AG09319 (cell line): ENCODE measurements around the gene TSPAN18.
A peak's percentile ranks its signal among the peaks of the same experiment; 100 is the strongest.

Experiments
- DNase-seq: peaks from one replicate; pipeline ENCODE4 v3.0.0-alpha.2; 2010; ENCODE audit warnings: low read depth; ENCODE audit errors: extremely low read depth
- TF ChIP-seq, protein P1 (sequence below): IDR thresholded peaks from 2 replicates; pipeline ENCODE4 v1.5.1; 2011; ENCODE audit warnings: low read depth, mild to moderate bottlenecking, inconsistent platforms, low read length, moderate library complexity

The TSPAN18 gene

GRCh38 chr11:44784851-44785250 is 58.1 kb downstream of the TSPAN18 start:
- TF ChIP-seq, protein P1, sequence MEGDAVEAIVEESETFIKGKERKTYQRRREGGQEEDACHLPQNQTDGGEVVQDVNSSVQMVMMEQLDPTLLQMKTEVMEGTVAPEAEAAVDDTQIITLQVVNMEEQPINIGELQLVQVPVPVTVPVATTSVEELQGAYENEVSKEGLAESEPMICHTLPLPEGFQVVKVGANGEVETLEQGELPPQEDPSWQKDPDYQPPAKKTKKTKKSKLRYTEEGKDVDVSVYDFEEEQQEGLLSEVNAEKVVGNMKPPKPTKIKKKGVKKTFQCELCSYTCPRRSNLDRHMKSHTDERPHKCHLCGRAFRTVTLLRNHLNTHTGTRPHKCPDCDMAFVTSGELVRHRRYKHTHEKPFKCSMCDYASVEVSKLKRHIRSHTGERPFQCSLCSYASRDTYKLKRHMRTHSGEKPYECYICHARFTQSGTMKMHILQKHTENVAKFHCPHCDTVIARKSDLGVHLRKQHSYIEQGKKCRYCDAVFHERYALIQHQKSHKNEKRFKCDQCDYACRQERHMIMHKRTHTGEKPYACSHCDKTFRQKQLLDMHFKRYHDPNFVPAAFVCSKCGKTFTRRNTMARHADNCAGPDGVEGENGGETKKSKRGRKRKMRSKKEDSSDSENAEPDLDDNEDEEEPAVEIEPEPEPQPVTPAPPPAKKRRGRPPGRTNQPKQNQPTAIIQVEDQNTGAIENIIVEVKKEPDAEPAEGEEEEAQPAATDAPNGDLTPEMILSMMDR, result no peak
- no peak for DNase-seq

DNA sequence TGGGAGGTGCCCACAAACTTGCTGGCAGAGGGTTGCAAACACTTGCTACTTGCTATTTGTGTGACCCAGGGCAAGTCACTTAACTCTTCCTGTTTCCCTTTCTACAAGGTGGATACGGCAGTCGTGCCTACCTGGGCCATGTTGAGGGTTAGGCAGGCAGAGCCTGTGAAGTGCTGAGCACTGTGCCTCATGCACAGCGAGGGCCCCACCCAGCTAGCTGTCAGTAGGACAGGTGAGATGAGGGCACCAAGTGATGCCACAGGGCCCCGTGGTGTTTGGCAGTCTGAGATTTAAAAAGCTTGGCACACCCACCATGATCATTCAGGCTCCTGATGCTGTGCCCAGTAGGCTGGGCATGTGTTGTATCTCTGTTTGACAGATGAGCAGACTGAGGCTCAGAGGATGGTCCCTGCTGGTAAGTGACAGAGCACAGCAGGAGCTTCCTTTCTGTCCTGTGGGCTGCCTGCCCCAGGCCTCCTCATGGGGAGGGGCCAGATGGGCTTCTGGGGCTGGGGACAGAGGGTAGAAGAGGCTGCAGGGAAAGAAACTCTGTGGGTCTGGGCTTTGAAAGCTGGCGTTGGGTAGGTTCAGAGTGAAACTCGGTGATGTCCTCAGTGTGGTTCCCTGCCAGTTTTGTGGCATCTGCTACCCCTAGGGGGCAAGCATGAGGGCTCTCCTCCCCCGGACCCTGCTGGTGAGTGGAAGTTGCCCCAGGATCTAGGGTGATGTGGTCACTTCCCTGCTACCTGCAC is 59.3 kb downstream of the TSPAN18 start:
- TF ChIP-seq, protein P1, result peak; percentile 10

GRCh38 chr11:44787070-44787469 is 60.3 kb downstream of the TSPAN18 start:
- DNase-seq, result no peak
- TF ChIP-seq, protein P1, result no peak

More for the DNA sequence above, 59.3 kb downstream of the TSPAN18 start:
- DNase-seq, result no peak

DNA sequence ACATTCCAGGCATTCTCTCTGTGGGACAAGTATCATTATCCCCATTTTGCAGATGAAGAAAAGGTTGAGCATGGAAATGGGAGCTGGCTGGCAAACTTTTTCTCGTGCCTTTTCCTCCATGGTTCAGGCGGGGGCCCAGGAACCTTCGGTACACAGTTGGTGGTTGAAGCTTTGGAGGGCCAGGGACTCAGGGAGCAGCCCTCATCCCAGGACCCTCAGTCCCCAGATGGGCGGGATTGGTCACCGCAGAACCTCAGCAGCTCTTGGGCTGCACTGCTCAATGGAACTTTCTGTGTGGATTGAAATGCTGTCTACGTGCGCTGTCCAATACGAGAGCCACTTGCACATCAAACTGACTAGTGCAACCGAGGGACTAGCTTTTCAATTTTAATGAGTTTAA is 61.2 kb downstream of the TSPAN18 start:
- TF ChIP-seq, protein P1, result no peak
- no peak for DNase-seq

- DNase-seq, result no peak
- TF ChIP-seq, protein P1, result no peak
These were observed 61.9 kb downstream of the TSPAN18 start for GRCh38 chr11:44788536-44789261.

DNA sequence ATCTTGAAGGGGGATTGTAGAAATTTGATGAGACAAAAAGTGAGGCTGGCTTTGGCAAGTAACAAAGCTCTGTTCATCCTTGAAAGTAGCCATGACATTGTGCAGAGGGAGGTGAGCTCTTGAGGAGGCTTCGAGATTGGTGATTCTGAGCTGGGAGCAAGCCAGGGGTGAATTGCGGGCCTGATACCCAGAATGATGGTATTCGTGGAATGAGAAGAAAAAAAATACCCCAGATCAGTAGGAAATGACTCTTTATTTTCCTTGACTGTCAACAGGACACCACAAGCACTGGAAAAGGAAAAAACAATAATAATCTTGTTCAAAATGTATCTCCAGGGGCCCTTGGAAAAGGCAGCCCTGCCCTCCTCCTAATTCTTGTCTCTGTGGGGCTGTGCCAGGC is 62.7 kb downstream of the TSPAN18 start:
- no peak for DNase-seq
- TF ChIP-seq, protein P1, result no peak

DNA sequence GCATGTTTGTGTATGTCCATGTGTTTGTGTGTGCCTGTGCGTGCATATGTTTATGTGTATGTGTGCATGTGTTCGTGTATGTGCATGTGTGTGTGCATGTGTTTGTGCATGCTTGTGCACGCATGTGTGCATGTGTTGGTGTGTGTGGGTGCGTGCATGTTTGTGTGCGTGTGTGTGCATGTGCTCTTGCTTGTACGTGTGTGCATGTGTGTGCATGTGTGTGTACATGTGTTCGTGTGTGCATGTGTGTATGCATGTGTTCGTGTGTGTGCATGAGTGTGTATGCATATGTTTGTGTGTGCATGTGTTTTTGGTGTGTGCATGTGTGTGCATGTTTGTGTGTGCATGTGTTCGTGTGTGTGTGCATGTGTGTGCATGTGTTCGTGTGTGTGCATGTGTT is 63.4 kb downstream of the TSPAN18 start:
- DNase-seq, result no peak
- TF ChIP-seq, protein P1, result no peak
